Measurements from ENCODE around the gene FSD1L. TPM values are rescaled to one million over a fixed set of nuclear protein-coding genes. Genes with fewer than 3 reads are reported as not detected.

FSD1L gene
- polyA plus RNA-seq, 1 donor (not counting 4 experiments of a cell fraction or from before 2014, with no cell fraction given), result 5.2 TPM

- Histone ChIP-seq H3K9me3 (ENCODE audit: control insufficient read depth, low read depth, low read length) (no peaks in the 10 kb centered on the region), H3K4me3 (ENCODE audit: control insufficient read depth in 2 of 3, extremely low read depth in 1 of 3, insufficient read depth in 2 of 3, low read depth in 1 of 3, low read length in 3 of 3) (no peak overlapping the region), H3K36me3 (ENCODE audit: control insufficient read depth in 2 of 2, extremely low read depth in 1 of 2, insufficient read depth in 2 of 2, low read length in 2 of 2) (no peaks in the 10 kb centered on the region), H3K27ac (ENCODE audit: control insufficient read depth, insufficient read depth, low read length) (no peak overlapping the region), H3K4me2 (ENCODE audit: control insufficient read depth, extremely low read depth, insufficient read depth, low read depth, low read length) (no peak overlapping the region), H4K20me1 (ENCODE audit: control insufficient read depth, extremely low read depth, insufficient read depth, low read length) (no peaks in the 10 kb centered on the region), H3K9me1 (ENCODE audit: control insufficient read depth, extremely low read depth, insufficient read depth, low read length) (no peaks in the 10 kb centered on the region), H3K79me2 (ENCODE audit: control insufficient read depth, insufficient read depth, low read length) (no peaks in the 10 kb centered on the region), H3K27me3 (ENCODE audit: control insufficient read depth, extremely low read depth, insufficient read depth, low read length) (no peaks in the 10 kb centered on the region), H3K4me1 (ENCODE audit: control insufficient read depth, extremely low read depth, insufficient read depth, low read length) (no peaks in the 10 kb centered on the region), H3K9ac (ENCODE audit: control insufficient read depth, extremely low read depth, insufficient read depth, low read length) (no peak overlapping the region), H2AFZ (ENCODE audit: control insufficient read depth, low read length) (no peak overlapping the region)
- dilution Hi-C loops (cut with MboI; ENCODE audit: extremely low pct_ligation_motif_present, low sequenced_read_pairs), result no loop called here
- DNase-seq (ENCODE audit: low read depth, low spot score) (no peak), FAIRE-seq (no peak)
- TF ChIP-seq CTCF (optimal IDR thresholded peaks at IDR 0.05 in 1 of 3, IDR thresholded peaks at IDR 0.05 in 1 of 3, conservative IDR thresholded peaks at IDR 0.05 in 1 of 3; ENCODE audit: extremely low read depth in 1 of 3, insufficient read depth in 2 of 3, low read length in 3 of 3) (no peak), EZH2 (IDR thresholded peaks at IDR 0.05; ENCODE audit: low read length) (no peak)
Observed at GRCh38 chr9:105479846-105480245, 32.0 kb downstream of the FSD1L start.

- no peaks in the 10 kb centered on the region for H3K9me3 ChIP-seq (ENCODE audit: control insufficient read depth, low read depth, low read length)
- no peaks in the 10 kb centered on the region for H4K20me1 ChIP-seq (ENCODE audit: control insufficient read depth, extremely low read depth, insufficient read depth, low read length)
- no peaks in the 10 kb centered on the region for H3K9me1 ChIP-seq (ENCODE audit: control insufficient read depth, extremely low read depth, insufficient read depth, low read length)
- no peaks in the 10 kb centered on the region for H3K79me2 ChIP-seq (ENCODE audit: control insufficient read depth, insufficient read depth, low read length)
- no peak overlapping the region for H3K4me2 ChIP-seq (ENCODE audit: control insufficient read depth, extremely low read depth, insufficient read depth, low read depth, low read length)
- H3K4me3 ChIP-seq (ENCODE audit: control insufficient read depth in 2 of 3, extremely low read depth in 1 of 3, insufficient read depth in 2 of 3, low read depth in 1 of 3, low read length in 3 of 3), result no peak overlapping the region
- no peaks in the 10 kb centered on the region for H3K36me3 ChIP-seq (ENCODE audit: control insufficient read depth in 2 of 2, extremely low read depth in 1 of 2, insufficient read depth in 2 of 2, low read length in 2 of 2)
- no peak for DNase-seq (ENCODE audit: low read depth, low spot score)
- dilution Hi-C loops (cut with MboI; ENCODE audit: extremely low pct_ligation_motif_present, low sequenced_read_pairs), result no loop called here
- H3K9ac ChIP-seq (ENCODE audit: control insufficient read depth, extremely low read depth, insufficient read depth, low read length), result no peak overlapping the region
- no peak overlapping the region for H2AFZ ChIP-seq (ENCODE audit: control insufficient read depth, low read length)
- no peaks in the 10 kb centered on the region for H3K27me3 ChIP-seq (ENCODE audit: control insufficient read depth, extremely low read depth, insufficient read depth, low read length)
- TF ChIP-seq EZH2 (IDR thresholded peaks at IDR 0.05; ENCODE audit: low read length) (no peak), CTCF (optimal IDR thresholded peaks at IDR 0.05 in 1 of 3, IDR thresholded peaks at IDR 0.05 in 1 of 3, conservative IDR thresholded peaks at IDR 0.05 in 1 of 3; ENCODE audit: extremely low read depth in 1 of 3, insufficient read depth in 2 of 3, low read length in 3 of 3) (no peak)
- H3K4me1 ChIP-seq (ENCODE audit: control insufficient read depth, extremely low read depth, insufficient read depth, low read length), result no peaks in the 10 kb centered on the region
- H3K27ac ChIP-seq (ENCODE audit: control insufficient read depth, insufficient read depth, low read length), result no peak overlapping the region
- no peak for FAIRE-seq
Observed at GRCh38 chr9:105483618-105484017, 35.8 kb downstream of the FSD1L start.
